Stimulated activated CD4-positive, alpha-beta T cell treated with anti-CD3 and anti-CD28 coated beads, Interleukin-1b, Interleukin-23, amount 100 ng/mL, for 24 hours (primary cell): ENCODE measurements around the gene PSORS1C2.

Source experiments
- DNase-seq, 4 experiments: peaks; one replicate each; pipeline ENCODE4 v3.0.0-alpha.2; 2020; ENCODE audit warnings: low read depth in 4 of 4, low spot score in 1 of 4

PSORS1C2 gene

DNA sequence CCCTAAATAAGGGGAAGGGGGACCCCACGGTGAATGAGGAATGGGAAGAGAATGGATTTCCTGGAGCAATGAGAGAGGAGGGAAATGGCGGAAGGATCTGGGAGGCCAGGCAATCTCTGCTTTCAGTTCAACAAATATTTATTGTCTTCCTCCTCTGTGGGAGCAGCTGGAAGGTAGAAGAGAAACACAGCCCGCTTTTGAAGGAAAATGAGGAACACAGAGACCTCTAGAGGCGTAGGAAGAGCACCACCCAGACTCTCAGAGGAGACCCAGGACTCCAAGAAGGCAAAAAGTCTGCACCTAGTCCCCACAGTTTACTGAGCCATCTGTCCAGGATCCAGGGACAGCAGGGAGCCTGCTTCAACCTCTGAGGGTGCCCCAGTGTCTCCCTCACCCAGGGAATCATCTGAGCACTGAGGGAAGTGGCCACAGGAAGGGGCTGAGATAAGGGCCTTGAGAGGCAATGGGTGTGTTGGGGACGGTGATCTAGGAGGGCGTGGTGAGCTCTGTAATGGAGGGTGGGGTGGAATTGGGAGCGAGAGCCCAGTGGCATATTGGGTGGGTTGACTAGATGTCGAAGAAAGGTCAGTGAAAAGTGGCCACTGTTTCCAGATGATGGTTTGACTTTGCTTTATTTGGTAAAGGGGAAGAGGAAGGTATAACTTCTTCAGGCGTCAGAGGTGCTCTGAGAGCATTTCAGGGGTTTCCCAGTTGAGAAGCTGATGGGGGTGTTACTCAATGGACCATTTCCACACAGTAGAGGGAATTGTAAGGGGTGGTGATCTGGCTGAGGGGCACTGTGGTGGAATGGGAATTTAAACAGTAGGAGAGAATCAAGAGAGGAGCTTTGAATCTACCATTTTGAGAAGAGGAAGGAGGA, 23.7 kb downstream of the PSORS1C2 start:
- DNase-seq: no peak

- DNase-seq: no peak
These were observed 24.4 kb downstream of the PSORS1C2 start, which contains the start of gene PSORS1C1 for GRCh38 chr6:31114541-31114878. TSS of gene PSORS1C1 (plus strand) at chr6:31114800. CDS start at chr6:31129633, 14,833 bp downstream.

DNA sequence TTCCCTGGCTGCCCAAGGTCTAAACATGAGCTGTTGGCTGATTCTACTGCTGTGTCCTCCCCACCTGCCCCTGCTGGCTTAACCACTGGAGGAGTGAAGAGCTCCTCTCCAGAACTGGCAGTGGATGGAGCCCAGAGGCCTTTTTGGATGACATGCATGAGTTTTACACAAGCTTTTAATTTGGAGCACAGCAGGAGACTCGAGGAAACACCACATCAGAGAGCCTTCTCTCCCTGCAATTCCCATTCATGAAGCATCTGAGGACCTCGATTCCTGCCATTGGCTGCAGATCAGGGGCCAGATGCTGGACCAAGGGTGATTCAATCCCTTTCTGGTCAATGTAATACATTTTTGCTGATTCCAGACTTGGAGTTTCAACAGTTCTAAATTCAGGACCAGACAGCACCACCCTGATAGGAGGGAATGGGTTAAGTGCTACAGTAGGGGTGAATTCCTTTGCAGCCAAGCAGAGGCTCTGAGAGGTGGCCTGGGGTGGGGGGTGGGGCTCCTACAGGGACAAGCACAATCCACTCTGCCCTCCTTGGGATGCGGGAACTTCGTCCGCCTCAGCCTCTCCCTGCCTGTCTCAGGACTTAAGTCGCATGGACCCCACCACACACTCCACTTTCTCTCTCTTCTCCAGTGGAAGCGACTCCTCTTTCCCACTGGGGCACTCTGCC, 24.9 kb downstream of the PSORS1C2 start:
- no peak for DNase-seq

- DNase-seq: no peak
These were observed 26.4 kb downstream of the PSORS1C2 start, which contains the start of gene C6orf15 for GRCh38 chr6:31112478-31112877. TSS of gene C6orf15 (minus strand) at chr6:31112575. CDS start at chr6:31112555, 20 bp downstream.

DNA sequence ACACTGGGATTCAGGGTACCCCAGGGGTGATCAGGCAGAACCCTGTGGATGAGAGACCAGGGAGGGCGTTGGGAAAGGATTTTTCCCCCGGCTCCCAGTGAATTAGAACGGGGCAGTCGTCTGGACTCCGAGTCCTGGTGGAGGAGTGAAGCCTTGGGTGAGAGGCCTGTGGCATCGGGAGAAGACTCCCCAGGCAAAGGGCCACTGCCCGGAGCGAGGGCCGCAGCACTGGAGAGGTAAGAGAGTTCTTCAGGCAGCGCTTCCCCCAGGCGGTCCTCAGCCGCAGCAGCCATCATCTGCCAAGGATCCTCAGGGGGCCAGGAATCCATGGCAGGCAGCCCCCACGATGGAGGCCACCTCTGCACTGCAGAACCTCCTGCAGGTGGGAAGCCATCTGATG, 27.2 kb downstream of the PSORS1C2 start:
- no peak for DNase-seq

- DNase-seq: no peak
These were observed 27.9 kb downstream of the PSORS1C2 start for GRCh38 chr6:31110825-31111582.

DNA sequence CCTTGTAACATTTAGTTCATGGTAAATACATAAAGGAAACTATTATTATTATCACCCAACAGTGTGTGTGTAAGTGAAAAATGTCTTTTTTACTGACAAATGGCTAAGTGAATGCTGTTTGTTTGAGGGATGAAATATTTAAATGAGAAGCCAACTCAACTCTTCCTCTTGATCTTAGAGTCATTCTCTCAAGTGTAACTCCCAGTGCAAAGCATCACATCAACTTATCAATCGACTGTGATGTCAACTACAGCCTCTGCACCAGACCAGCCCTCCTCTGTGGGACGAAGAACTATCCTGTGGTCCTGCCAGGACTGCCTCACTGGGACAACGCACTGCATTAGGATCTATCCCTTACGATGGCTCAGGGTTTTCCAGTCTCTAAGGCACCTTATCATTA, 31.8 kb downstream of the PSORS1C2 start:
- DNase-seq: no peak

DNA sequence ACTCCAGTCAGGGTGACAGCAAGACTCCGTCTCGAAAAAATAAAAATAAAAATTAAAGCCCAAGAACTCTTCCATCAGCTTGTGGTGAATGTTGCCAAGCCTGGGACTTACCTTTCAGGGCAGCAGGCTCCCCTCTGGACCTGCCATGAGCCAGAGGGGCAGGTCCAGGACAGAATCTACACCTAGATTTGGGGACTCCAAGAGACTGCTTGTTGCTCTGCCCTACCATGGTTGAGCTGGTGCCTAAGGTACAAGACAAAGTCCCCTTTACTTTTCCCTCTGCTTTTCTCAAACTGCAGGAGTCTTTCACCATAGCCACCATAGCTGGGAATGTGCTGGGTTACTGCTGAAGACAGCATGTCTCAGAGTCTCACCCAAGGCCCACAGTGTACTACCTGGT, 35.7 kb downstream of the PSORS1C2 start:
- no peak for DNase-seq

DNA sequence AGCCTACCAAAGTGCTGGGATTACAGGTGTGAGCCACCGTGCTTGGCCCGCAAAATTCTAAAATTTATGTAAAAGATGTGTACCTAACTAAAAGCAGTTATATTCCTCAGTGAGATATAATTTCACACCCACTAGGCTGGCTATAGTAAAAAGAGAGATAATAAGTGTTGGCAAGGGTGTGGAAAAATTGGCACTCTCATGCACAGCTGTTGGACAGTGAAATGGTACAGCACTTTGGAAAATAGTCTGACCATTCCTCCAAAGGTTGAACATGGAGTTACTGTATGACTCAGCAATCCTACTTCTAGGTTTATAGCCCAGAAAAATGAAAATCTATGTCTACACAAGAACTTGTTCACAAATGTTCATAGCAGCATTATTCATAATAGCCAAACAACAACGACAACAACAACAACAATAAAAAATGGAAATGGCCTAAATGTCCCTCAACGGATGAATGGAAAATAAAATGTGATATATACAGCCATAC, 40.4 kb downstream of the PSORS1C2 start:
- DNase-seq: no peak

GRCh38 chr6:31096656-31097055, 42.2 kb downstream of the PSORS1C2 start:
- no peak for DNase-seq

- no peak for DNase-seq
These were observed 42.7 kb downstream of the PSORS1C2 start for GRCh38 chr6:31096215-31096614.

DNA sequence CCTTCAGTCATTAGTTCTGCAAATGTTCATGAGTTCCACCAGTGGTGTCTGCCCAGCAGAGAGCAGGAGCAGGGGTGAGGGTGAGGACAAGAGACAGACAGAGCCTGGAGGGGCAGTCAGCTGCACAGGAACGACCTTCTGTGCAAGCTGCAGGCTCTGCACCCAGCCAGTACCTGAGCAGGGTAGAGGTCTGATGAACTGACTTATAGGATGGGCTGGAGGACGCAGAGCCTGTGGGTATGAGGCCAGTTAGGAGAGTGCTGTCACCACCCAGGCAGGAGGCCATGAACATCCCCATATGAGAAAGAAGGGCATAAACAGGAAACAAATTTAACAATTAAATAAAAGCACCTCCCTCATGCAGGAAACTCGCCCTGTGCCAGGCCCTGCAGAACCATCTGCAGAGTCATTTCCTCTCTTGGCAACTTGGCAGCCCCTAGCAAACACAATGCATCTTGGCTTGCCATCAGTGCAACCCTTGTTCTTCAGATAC, 44.4 kb downstream of the PSORS1C2 start:
- no peak for DNase-seq

DNA sequence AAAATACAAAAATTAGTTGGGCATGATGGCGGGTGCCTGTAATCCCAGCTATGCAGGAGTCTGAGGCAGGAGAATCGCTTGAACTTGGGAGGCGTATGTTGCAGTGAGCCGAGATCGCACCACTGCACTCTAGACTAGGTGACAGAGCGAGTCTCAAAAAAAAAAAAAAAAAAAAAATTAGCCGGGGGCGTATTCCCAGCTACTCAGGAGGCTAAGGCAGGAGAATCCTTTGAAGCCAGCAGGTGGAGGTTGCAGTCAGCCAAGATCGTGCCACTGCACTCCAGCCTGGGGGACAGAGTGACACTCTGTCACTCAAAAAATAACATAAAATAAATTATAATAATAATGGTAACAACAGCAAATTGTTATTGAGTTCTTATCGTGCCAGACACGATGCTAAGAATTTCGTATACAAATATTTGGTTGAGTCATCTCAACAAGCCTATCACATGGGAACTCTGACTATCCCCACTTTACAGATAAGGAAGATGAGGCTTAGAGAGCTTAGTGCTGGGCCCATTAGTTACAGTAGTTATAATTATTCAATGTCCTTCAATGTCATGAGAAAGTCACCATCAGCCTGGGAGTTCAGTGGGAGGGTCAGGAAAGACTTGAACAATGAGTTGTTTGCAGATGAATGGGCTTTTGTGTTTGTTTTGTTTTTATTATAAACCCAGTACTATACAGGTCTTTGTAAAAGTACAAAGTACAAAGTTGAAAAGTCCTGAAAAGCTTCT, 45.9 kb downstream of the PSORS1C2 start:
- no peak for DNase-seq

GRCh38 chr6:31092238-31092637, 46.6 kb downstream of the PSORS1C2 start:
- no peak for DNase-seq

DNA sequence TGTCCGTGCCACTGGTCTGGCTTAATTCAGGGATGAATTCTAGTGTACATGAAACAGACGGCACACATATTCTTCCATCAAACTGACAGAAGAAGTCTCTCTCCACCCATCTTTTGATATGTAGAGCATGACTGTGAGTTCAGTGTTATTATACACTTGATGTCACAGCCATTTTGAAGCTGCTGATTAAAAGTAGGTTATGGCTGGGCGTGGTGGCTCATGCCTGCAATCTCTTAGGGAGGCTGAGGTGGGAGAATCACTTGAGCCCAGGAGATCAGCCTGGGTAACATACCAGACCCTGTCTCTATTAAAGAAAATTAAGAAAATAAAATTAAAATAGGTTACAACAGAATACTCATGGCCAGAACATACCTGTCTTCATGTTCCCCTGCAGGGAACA, 47.2 kb downstream of the PSORS1C2 start:
- no peak for DNase-seq

DNA sequence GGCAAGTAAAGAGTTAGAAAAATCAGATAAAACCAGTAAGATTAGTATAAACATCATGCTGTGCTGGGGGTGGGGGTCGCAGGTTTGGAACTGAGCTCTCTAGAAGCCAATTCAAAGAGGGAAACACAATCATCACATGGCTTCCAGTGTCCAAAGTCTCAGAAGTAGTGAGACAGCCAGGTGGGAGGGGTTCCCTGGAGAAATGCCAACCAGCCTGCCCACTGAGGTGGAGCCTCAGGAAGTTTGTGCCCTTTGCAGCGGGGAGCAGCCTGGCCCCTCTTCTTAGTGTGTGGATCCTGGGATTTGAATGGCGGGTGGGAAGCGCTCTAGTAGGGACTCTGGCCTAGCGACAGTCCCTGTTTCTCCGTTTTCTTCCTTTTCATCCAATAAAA, 47.9 kb downstream of the PSORS1C2 start:
- DNase-seq: no peak

DNA sequence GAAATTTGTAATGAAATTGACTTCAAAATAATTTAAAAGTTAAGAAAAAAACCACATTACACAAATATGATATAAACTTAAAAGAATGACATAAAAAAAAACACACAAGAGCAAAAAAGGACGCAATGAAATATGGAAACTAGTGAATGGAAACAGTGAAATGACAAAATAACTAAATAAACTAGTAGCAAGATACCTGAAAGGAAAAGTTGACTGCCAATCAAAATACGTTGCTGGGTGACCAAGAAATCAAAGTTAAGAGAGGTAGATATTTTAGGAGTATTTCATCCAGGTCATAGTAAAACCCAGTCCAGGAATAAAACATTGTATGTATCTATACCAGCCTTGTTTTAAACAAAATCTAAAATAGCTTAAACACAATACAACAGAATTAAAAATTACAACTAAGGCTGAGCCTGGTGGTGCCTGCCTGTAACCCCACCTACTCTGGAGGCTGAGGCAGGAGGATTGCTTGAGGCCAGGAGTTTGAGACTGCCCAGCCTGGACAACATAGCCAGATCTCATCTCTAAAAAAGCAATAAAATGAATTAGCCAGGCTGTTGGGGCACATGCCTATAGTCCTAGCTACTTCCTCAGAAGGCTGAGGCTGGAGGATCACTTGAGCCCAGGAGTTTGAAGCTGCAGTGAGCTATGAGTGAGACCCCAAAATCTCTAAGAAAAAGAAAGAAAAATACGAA, 48.4 kb downstream of the PSORS1C2 start:
- DNase-seq: no peak
